Stimulated activated CD4-positive, alpha-beta T cell treated with anti-CD3 and anti-CD28 coated beads, Interleukin-1b, Interleukin-23, amount 100 ng/mL, for 24 hours (primary cell): ENCODE data around the gene RAPGEF1.
"Not testable (repeated sequence)": the region's sequence is repeated elsewhere in the genome, so short reads cannot be mapped to it uniquely, and the experiment has no call there.

Experiments
- DNase-seq, 4 experiments: peaks; one replicate each; pipeline ENCODE4 v3.0.0-alpha.2; 2020; ENCODE audit warnings: low read depth in 4 of 4, low spot score in 1 of 4

RAPGEF1 gene

DNA sequence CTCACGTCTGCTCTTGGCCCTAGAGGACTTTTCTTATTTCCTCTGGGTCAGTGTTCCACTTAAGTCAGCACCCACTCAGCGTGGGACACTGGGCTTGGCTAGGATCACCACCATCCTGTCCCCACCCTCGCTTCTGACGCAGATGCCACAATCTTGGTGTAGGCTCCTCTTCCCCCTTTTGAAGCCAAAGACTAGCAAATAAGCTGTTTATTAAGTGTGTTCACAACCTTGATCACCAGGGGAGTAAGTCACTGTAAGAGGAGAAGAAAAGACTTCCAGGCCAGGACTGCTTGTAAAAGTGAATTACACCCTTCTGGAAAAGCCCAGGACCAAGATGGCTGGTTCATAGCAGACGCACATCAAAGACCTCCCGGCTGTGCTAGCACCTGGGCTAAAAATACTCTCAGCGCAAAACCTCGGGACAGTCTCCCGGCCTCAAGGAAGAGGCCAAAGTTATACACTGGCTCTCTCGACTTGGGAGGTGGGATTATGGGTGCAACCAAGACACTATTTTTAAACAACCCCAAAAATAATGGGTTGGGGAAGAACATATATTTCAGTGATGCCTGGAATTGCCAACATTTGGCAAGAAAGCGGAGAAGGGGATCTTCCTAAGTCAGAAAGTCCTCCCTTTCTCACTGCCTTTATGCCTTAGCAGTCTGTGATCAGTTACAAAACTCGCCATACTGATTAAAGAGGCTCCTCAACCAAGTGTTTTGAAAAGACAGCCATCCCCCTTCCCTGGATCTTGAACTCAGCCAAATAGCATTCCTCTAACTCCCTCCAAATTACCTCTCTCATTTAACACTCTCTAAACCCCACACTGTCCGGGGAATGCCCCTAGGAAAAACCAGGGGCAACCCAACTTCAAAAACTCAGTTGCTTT lies 69.4 kb downstream of the RAPGEF1 start:
- no peak for DNase-seq

DNA sequence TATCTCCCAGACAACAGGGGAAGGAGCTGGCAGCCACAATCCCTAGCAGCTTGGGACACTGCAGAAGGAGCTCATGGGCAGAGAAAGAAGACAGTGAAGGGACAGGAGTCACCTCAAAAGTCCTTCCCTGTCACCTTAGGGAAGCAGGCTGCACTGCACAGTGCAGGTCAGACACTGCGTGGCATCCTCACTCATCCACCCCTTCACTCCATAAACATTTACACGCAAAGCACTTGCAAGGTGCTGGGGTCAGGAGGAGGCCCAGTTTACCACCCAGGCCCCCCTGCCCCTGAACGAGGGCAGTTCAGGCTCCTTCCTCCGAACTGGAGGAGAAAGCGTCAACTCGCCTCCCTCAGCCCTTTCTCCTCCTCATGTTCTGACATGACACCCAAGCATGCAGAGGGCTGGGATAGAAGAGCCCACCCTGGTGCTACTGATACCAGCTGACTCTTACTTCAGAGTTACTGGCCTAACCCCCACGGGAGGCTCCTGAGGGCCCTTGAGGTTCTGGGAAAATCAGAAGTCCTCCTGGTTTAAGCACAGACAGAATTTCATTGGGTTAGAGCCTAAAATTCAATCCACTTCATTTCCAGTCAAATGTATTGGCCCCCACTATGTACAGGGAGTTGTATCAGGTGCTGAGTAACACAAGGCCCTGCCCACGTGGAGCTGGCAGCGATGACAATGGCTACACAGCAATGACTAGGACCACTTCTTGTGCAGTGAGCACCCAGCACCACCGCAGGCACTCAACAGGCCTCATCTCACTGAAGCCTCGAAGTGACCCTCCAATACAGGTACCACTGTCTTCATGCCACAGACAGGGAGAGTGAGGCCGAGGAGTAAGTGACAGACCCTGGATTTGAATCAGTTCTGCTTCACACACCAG lies 70.4 kb downstream of the RAPGEF1 start:
- DNase-seq: no peak

DNA sequence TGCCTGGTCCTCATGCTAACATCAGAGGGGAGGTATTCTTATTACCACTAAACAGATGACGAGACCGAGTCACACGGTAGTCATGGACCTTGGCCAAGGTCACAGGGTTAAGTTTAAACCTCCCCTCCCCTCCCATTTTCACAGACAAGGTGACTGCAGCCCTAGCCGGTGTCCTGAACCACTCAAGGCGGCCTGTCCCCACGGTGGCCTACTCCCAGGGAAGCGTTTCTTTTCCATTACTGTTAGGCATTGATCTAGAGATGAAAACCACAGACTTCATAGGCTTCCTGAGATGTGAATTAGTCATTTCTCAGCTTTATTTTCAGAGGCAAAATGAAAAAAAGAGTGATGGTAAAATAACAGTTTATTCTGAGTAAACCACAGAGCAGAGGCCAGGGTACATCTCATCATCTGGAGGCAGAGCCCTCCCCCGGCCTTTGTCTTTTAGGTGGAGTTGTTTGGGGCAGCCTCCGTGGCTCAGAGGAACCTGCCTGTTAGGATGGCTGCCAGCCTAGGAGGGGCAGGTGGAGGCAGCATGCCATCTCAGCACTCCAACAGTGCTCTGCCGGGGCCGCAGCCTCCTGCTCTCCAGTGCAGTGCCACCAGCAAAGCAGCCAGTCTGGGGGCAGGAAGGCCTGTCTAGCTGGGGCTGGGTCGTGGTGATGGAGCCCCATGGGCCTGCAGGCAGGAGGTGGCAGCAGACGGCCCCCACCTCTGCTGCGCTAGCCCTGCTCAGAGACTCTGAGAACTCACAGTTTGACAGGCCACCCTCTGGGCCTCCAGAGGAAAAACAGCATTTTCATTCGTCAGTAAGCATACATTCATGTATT lies 71.2 kb downstream of the RAPGEF1 start:
- DNase-seq: peak in 3 of 4 experiments; percentile 45 to 65 (median 49)

DNA sequence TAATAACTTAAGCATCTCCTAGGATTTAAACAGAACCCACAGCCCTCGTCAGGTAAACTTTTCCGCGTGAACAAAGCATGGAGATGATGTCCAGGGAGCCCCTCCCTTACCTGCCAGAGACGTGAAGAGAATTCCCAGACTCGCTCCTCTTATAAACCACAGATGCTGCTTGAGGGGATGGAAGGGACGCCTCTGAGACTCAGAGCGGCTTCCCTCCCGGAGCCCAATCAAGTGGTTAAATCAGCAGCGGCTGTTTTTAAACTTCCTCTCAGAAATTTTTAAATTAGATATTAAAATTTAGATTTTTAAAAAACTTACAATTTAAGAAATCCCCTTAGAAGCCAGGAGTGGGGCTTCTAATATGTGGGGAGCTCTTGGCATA lies 71.8 kb downstream of the RAPGEF1 start:
- DNase-seq: no peak

DNA sequence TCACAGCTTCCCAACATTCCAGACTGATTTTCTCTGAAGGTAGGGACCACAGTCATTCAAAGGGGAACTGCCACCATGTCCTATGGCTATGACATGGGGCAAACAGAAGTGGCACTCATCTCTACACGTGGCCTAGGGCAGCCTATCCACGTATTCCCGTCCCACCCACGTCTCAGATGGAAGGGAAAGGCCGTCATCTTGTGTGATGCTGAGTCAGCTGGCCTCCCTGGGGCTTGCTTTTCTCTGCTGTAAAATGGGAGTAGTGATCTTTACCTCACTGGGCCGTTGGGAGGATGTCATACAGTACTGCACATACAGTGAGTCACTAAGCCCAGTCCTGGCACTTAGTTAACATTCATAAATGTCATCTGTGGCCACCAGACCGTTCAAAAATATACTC lies 72.3 kb downstream of the RAPGEF1 start:
- peak; percentile 26 to 64 (median 44) for DNase-seq

DNA sequence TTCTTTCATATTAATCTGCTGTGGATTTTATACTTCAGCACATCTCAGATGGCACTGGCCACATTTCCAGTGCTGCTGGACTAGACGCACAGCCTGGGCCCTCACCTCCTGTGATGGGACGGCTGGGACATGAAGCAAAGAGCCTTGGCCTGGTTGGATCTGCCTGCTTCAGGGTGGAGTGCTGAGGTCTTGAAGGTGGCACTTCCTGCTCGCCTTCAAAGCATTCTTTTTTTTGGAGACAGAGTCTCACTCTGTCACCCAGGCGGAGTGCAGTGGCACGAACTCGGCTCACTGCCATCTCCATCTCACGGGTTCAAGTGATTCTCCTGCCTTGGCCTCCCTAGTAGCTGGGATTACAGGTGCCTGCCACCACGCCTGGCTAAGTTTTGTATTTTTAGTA lies 73.1 kb downstream of the RAPGEF1 start:
- no peak for DNase-seq

DNA sequence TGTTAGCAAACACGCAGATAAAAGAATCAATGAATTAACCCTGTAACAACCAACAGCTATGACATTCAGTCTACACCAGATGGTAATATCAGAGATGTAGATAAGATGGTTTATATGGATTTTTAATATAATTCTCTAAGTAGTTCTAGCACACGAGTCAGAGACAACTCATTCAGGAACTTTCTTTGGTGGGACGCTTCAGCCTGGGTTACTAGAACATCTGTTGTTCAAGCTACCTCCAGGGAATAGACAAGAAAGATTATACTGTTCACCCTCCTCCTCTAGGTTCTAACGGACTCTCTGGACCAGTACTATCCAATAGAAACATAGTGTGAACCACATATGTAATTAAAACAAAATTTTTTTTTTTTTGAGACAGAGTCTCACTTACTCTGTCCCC lies 73.8 kb downstream of the RAPGEF1 start:
- no peak for DNase-seq

DNA sequence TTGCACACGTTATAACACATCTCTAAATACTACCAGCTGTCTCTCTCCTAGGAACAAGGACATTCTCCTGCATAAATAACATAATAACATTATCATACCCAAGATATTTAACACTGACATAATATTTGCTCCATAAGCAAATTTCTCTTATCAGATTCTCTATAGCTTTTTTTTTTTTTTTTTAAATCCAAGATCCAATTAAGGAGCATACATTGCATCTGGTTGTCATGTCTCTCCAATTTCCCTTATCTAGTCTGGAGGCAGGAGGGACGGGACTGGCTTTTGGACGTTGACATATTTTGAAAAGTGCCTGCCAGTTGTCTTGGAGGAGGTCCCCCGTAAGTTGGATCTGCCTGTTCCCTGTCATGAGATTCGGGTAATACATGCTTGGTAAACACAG lies 76.6 kb downstream of the RAPGEF1 start:
- no peak for DNase-seq

DNA sequence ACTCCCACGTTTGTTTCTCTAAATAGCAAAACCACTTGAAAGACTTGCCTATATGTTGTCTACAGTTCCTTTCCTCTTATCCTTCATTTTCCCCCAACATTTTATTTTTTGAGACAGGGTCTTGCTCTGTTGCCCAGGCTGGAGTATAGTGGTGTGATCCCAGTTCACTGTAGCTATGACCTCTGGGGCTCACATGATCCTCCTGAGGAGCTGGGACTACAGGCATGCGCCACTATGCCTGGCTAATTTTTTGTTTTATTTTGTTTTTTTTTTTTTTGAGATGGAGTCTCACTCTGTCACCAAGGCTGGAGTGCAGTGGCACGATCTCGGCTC lies 77.6 kb downstream of the RAPGEF1 start:
- not testable (repeated sequence) for DNase-seq

DNA sequence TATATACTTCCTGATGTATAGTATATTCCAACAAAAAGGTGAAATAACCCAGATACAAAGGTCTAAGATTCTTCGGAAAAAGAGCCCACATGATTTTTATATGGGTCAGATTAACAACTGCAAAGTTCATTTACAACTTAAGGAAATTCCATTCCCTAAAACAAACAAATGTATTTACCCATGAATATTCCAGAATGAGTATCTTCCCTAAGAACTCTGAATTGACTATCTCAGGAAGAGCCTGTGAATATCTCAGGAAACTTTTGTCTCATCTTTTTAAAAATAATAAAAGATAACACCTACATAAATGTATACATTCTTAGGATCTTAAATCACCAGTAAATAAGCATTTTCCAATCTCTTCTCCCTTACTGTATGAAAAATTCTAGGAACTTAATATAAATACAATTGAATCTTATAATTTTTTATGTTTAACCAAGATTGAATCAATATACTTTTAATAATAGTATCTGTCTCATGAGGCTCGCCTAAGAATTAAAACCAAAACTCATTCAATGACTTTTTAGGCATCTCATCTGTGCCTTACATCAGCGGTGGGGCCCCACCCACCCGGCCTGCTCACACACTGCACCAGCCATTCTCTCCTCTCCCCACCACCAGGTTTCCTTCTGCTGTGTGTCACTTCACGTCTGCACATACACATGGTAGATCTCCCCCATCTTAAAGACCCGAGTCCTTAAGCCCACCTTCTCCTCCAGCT lies 78.1 kb downstream of the RAPGEF1 start:
- DNase-seq: peak in 3 of 4 experiments; percentile 43 to 65 (median 55)

DNA sequence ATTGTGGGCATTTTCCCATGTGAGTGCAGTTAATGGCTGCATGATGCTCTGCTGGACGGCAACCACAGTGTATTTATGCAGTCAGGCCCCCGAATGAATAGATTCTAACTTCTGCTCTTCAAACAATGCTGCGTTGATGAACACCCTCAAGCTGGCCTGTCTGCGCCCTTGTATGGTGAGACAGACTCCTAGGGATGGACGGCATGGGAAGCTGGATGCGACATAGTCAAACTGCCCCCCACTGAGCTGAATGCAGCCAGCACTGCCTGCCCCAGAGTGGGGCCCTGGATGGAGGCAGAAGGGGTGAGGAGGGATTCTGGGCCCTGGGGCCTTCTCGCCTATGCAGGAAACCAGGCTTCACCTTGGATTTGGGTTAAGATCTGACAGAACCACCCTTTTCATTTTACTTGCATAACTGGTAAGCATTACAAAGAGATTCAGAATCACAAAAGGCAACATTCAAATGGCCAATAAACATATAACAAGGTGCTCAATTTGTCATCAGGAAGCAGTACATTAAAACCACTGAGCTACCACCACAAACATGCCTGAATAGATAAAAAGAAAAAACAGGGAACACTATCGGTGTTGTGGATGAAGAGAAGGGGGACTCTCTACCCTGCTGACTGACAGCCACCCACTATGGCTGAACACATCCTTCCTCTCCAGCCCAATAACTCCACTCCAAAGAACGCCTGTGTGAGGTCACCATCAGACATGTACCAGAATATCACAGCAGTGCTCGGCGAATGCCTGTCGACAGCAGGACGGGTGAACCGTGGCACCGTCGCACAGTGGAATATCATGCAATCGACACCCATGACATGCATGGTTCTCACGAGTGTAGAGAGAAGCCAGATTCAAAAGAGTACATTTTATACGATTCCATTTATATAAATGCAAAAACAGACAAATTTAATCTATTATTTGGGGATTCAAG lies 79.1 kb downstream of the RAPGEF1 start:
- no peak for DNase-seq

DNA sequence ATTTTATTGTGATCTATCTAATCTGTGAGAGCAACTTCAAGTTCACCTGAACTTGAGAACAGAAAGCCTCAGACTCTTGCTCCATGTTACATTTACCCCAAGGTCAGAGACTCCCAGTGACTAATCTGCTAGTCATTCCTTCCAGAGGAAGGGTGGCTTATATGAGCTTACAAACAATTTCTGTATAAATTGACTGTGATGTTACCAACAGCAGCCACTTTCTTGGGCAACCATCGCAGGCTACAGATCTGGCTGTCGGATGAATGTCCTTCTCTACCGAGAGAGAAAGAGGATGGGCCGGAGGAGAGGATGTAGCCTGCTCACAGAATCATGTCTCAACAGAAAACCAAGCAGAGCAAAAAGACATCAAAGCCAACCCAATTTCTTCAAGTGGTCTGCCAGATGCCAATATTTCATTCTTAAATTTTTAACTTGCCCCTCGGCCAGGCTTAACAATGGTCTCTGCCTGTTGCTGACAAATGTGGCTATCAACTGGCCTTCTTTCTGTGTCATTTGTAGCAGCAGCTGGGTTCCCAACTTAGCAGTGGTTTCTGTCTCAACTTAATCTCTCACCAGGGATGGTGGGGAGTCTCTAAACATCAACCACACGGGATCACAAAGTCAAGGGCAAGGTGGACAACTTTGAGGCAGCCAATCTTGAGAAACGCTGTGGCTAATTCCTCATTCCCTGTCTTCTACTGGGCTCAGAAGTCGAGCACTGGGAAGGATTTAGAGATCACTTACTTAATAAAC lies 81.3 kb downstream of the RAPGEF1 start:
- no peak for DNase-seq

DNA sequence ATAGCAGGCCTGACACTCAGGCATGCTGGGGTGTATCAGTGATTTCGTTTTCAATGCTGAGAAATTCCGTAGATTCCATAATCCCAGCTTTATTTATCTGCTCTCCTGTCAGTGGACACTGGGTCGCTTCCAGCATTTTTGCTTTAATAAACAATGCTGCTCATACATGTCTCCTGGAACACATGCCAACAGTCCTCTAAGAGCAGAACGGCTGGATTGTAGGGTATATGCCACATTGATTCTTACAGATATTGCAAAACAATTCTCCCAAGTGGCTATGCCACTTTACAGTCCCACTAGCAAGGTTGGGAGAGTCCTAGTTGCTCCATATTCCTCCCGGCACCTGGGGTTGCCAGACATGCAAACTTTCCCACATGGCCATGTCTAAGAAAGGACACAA lies 81.9 kb downstream of the RAPGEF1 start:
- DNase-seq: no peak

DNA sequence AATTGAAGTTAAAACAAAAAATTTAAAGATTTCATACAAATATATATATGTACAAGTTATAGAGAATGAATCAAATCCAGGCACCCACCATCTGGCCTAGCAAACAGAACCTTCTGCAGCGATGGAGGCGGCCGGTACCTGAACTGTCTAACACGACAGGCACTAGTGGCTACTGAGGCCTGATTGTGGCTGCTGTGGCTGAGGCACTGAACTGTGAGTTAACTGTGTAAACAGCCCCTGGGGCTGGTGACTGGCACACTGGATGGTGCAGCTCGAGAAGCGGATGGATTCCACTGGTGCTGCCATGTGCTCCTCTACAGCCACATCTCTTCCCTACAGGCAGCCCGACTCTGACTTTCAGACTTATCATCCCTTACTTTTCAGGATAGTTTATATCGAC lies 82.4 kb downstream of the RAPGEF1 start:
- DNase-seq: no peak

DNA sequence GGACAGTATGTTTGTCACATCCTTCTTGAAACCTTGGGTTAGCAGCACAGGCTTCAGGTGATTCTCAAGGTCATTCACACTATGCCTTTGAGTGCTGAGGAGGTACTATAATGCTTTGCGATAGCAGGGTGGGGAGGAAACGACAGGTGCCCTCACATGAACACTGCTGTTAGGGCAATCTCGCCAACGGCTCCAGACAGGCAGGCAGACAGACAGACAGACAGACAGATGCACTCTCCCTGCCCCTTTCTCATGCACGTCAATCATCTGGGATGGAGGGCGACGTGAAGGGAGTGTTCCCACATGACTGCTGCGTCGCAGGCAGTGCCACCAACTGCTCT lies 82.9 kb downstream of the RAPGEF1 start:
- DNase-seq: no peak

DNA sequence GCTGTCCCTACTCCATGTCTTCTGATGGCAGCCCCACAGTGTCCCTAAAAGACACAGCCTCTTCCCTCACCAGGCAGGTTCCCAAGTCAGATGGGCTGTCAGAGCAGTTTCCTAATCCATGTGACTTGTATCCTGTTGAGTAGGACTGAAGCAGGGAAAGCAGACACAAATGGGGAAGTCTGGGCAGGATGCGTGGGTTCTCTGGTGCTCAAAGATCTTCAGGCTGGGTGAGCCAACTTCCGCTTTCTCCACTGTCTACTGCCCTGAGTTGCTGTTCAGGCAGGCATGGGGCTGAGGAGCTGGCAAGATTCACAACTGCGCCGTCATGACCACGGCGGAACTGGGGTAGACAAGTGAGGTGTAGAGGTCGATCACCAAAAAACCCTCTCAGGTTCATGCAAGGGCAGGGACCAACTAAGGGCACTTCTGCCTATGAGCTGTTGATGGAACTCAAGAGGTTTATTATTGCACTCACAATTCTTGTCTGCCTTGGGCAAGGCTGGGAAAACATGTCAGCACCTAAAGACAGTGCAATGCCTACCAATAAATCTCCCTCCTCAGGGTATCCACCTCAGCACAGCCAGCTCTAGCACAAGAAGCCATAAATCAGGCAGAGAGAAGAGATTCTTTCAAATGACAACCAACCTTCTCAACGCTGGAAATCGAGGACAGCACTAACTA lies 83.4 kb downstream of the RAPGEF1 start:
- DNase-seq: no peak

DNA sequence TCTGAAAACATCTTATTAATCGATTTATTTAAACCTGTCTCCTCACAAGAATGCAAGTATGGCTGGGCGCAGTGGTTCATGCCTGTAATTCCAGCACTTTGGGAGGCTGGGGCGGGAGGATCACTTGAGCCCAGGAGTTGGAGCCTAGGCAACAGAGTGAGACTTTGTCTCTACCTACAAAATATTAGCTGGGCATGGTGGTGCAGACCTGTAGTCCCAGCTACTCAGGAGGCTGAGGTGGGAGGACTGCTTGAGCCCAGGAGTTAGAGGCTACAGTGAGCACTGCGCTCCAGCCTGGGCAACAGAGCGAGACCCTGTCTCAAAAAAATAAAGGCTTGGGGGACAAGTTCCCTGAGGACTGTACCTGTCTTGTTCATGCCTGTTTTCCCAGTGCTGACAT lies 85.5 kb downstream of the RAPGEF1 start:
- DNase-seq: not testable (repeated sequence)

DNA sequence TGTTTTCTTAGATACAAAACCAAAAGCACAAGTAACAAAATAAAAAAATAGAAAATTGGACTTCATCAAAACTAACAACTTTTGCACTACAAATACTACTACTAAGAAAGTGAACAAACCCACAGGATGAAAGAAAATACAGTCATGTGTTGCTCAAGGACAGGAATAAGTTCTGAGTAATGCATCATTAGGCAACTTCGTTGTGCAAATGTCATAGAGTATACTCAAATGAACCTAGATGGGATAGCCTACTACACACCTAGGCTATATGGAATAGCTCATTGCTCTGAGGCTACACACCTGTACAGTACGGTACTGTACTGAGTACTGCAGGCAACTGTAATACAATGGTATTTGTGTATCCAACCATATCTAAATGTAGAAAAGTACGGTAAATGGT lies 88.3 kb downstream of the RAPGEF1 start:
- no peak for DNase-seq
